Lower leg skin (tissue), 4 donors: ENCODE measurements around the gene IL13RA1. TPM values are rescaled to one million over a fixed set of nuclear protein-coding genes. Genes with fewer than 3 reads are reported as not detected.
"Not testable (repeated sequence)": the region's sequence is repeated elsewhere in the genome, so short reads cannot be mapped to it uniquely, and the experiment has no call there.

Experiments
- DNase-seq, 2 donors: peaks; one replicate each; pipeline ENCODE4 v3.0.0-alpha.2; 2019; ENCODE audit warnings: low spot score in 2 of 2
- H3K4me3 ChIP-seq: fragments of 200-600 bp; sonication (generic); 2 replicates; pipeline ENCODE4 v1.5.1; 2017; ENCODE audit warnings: mild to moderate bottlenecking, low read depth; ENCODE audit not compliant: poor library complexity, severe bottlenecking
- CTCF ChIP-seq, 3 donors: fragments of 450-650 bp; IDR thresholded peaks; one replicate each; pipeline ENCODE4 v1.5.1; 2016; ENCODE audit warnings: antibody characterized with exemption in 3 of 3, mild to moderate bottlenecking in 3 of 3, moderate library complexity in 2 of 3
- POLR2A ChIP-seq, 2 donors: fragments of 450-650 bp; IDR thresholded peaks; one replicate each; pipeline ENCODE4 v1.6.1; 2016 to 2017; ENCODE audit warnings: antibody characterized with exemption in 2 of 2, mild to moderate bottlenecking in 1 of 2, moderate library complexity in 1 of 2
- WGBS, 2 donors: methylation state at CpG; one replicate each; pipeline ENCODE4 v1.1.5; 2018; 5-methylcytosine and 5-hydroxymethylcytosine counted together
- intact Hi-C: fragments of 100-400 bp; cut with DNase I; formaldehyde crosslinking; loops from one replicate; pipeline ENCODE4 v1.15.0; 2023; ENCODE audit warnings: low total_unique reads
- total RNA-seq, 4 donors: library from RNA; depleted of rRNA; stranded (reverse); fragments of >200 nt; gene quantifications; one replicate each; pipeline ENCODE4 v1.1.0, GENCODE V29; 2016

IL13RA1 gene
- total RNA-seq, 4 donors from 2014 or later, result 14.4 to 33.0 (median 19.5) TPM

DNA sequence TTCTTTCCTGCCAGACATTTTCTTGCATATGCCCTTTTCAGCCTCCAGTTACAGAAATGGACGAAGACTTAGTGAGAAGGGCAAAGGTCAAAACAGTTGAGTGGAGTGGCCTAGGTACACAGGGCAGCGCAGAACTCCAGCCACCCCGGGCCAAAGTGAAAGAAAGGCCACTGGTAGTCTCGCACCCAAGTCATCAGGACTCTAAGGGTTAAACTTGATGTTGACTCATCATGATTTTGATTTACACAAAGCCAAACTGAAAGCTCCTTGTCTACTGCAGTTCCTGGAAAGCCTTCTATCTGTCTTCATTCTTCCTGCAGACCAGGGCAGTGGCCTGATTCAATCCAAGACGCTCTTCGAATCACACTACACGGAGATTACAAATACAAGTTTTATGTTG lies 2.6 kb upstream of the IL13RA1 start:
- no peak overlapping the region for H3K4me3 ChIP-seq
- intact Hi-C loops, result no loop called here
- no peak for DNase-seq
- WGBS, 2 donors, result 69% methylated on average over 7 of the region's 7 CpGs
- TF ChIP-seq CTCF (IDR thresholded peaks at IDR 0.05) (no peak), POLR2A (IDR thresholded peaks at IDR 0.05) (no peak)

DNA sequence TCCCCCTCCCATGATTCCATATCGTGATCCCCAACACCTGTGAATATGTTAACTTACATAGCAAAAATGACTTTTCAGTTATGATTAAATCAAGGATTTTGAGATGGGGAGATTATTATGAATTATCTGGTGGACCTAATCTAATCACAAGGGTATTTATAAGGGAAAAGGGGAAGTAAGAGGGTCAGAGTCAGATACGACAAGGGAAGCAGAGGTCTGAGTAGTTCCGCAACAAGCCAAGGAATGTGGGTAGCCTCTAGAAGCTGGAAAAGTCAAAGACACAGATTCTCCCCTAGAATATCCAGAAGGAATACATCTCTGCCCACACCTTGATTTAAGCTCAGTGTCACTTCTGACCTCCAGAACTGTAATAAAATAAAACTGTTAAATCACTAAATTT lies 1.0 kb upstream of the IL13RA1 start:
- intact Hi-C loops, result no loop called here
- H3K4me3 ChIP-seq, result no peak overlapping the region
- DNase-seq, result no peak
- 78 to 88% methylated on average over 3 of the region's 3 CpGs for WGBS, 2 donors
- TF ChIP-seq POLR2A (IDR thresholded peaks at IDR 0.05) (no peak), CTCF (IDR thresholded peaks at IDR 0.05) (no peak)

GRCh38 chrX:118727686-118728339 lies 407 bp downstream of the IL13RA1 start:
- no peak for DNase-seq
- TF ChIP-seq CTCF (IDR thresholded peaks at IDR 0.05), result no peak
- TF ChIP-seq POLR2A (IDR thresholded peaks at IDR 0.05), result no peak
- peak overlapping the region; percentile 59 for H3K4me3 ChIP-seq
- WGBS, 2 donors, result 0 to 48% methylated on average over 11 to 49 of the region's 73 CpGs
- intact Hi-C loops, result no loop called here

DNA sequence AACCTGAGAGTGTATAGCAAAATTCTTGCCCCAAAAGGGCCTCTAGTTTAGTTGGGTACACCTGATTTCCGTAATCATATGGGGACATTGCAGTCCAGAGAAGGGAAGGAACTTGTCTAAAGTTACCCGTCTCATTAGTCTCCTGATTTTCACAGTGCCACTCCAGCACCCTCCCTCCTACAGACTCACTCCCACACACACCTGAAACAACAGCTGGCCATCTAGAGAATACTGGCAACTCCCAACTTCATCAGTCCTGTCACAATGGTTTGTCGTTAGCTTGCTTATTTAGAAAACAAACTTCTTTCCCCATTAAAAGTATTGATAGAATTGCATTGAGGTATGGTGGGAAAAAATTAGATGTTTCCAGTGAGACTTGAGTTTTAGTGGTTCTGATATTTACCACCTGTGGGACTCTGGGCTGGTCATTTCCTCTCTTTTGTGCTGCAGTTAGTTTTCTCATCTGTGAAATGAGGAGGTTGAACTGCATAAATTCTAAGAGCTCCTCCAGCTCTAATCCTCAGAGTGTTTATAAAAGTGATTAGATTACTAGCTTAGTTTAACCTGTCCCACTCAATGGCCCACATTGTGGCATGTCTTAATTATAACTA lies 1.7 kb downstream of the IL13RA1 start:
- no peak for TF ChIP-seq CTCF (IDR thresholded peaks at IDR 0.05)
- no peak for TF ChIP-seq POLR2A (IDR thresholded peaks at IDR 0.05)
- intact Hi-C loops, result no loop called here
- WGBS, 2 donors, result 59 to 80% methylated on average over 3 of the region's 3 CpGs
- no peak overlapping the region for H3K4me3 ChIP-seq
- no peak for DNase-seq

DNA sequence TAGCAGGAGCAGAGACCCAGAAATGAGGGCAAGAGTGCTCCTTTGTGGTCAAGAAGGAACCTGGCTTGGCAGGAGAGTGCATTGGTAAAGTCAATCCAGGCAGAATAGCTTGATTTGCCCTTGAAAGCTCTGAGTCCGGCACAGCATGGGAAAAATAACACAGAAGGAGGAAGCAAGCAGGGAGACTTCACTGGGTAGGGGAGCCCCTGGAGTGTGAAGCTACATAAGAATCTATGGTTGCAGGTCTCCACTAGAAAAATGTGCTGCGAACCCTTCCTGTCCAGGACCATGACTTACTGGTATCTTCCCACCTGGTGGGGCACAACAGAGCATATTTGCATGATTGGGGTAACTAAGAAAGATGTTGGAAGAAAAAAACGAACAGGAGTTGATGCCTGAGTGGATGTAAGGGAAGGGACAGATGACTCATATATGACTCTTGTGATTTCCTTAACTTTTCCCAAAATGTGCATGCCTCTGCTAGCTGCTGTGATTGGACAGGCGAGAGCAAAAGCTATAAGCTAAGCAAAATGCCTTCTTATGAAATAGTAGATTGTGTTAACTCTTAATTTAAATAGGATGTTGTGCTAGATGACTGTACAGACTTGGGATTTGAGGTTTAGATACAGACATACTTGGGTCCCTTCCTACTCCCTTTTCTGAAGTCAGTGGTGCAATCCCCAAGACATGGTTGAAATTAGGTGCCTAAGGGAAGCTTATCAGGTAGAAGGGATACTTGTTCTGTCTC lies 3.3 kb downstream of the IL13RA1 start:
- no peak for DNase-seq
- no peak overlapping the region for H3K4me3 ChIP-seq
- WGBS, 2 donors, result 53 to 56% methylated on average over 4 of the region's 4 CpGs
- intact Hi-C loops, result no loop called here
- no peak for TF ChIP-seq CTCF (IDR thresholded peaks at IDR 0.05)
- no peak for TF ChIP-seq POLR2A (IDR thresholded peaks at IDR 0.05)

- WGBS, 2 donors, result 94 to 96% methylated on average over 3 of the region's 3 CpGs
- DNase-seq, intact Hi-C loops, H3K4me3 ChIP-seq: not testable (repeated sequence)
Measured at GRCh38 chrX:118732551-118732950, 5.1 kb downstream of the IL13RA1 start.
